NCI-H1092 (cell line): Measurements from ENCODE around the gene PCBP2.

Source experiments
- DNase-seq: peaks from one replicate; lab custom pipeline; 2025; lab: John Stamatoyannopoulos, UW

PCBP2 gene

DNA sequence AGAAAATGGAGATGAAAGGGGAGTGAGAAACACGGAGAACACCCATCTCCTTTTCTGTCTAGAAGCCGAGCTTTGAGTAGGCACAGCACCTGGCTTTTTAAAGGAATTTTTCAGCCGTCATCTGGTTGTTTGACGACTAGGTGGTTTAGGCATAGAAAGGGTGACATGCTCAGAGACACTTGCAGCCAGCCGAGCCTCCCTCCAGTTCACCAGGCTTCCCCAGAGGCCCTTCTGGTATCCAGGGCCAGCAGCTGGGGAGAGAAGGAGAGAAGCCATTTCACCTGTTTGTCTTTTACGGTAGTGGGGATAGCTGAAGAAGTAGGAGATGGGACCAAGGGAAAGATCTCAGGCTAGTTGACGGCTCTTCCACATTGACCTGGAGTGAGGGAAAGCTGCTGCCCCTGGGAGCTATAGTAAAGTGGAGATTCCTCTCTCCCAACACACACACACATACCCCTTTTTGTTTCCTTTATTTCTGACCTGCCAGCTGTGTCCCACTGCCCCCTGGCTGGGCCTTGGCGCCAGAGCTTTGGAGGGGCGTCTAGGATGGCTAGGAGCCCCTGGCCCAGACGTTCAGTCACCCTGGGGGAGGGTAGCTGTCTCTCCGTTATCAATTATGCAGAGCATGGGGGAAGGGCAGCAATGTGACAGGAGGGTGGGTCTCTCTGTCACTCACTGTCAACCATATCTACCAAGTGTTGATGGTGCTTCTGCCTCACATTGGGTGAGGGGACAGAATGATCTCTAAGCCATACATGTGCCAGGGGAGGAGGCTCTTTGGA is 41.9 kb downstream of the PCBP2 start:
- no peak for DNase-seq

DNA sequence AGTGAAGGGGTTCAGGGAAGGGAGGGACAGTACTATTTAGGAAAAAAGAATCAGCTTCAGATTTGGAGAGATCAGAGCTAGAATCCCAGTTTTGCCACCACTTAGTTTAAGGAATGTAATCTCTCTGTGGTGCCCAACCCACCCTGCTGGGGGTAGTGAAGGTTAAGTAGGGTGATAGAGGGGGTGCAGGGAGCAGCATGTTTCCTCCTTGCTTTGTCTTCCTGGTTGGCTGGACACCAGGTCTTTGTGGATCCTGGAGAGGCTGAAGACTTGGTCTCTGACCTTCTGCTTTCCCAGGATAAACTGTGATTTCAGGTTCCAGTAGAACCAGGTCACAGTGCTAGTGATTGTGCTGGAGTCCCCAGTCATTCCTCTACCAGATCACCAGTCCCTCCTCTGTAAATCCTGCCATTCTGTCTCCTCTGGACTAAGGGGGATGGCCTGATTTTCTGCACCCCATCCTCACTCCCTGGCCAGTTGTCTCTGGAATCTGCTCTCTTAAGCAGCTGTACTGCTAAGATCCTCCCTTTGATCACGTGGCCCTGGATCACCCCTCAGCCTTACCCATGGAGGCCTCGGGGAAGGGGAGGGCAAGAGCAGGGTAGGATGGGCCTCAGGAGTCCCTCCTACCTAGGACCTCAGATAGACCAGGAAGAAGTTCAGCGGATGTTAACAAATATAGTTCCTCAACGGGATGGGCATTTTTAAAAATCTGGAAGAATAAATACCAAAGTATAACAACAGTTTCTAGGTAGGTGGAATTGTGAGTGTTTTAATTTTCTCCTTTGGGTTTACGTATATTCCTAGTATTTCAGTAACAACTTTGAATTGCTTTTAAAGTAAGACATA is 44.2 kb downstream of the PCBP2 start:
- no peak for DNase-seq

DNA sequence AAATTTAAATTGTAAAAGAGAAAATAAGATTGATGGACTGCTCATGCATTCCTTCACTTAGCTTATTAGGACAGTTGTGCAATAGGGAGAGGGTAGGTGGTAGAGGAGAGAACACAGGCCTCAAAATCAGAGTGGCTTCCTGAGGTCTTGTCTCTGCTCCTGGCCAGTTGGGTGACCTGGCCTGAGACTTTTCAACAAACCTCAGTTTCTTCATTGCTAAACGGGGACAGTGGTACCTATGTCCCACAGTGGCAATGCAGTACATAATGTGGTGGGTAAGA is 44.8 kb downstream of the PCBP2 start:
- no peak for DNase-seq

DNA sequence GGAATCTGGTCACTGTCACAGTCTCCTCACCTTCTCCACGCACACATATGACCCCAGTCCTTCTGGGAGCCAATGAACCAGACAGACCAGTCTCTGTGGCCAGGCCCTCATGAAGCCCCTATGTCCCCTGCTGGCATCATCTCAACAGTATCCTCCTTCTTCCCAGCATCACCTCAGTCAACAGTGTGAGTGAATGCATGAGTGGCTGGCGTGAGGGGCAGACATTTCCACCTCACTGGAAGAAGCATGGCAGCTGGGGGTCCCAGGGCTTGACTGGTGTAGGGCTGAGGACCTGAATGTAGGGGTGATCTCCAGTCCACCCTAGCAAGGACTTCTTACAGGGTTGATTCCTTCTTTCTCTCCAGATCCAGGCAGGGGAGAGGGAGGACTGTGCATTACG is 45.6 kb downstream of the PCBP2 start:
- DNase-seq, result no peak

DNA sequence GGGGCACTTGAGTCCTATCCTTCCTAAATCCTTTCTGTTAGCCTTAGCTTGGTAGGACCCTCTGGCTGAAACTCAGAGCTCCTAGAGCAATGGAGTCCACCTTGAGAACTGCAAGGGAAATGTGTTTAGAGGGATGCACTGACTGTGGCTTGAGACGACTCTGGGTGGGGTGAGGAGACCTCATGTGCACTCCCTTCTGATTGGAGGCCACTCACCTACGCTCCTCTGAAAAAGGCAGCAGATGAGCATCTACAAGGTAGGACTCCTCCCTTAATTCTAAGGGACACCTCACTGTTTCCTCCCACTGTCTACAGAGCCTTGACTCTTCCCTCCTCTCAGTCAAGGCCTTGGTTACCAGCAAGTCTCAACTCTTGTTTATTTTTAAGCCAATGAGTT is 46.3 kb downstream of the PCBP2 start:
- no peak for DNase-seq

DNA sequence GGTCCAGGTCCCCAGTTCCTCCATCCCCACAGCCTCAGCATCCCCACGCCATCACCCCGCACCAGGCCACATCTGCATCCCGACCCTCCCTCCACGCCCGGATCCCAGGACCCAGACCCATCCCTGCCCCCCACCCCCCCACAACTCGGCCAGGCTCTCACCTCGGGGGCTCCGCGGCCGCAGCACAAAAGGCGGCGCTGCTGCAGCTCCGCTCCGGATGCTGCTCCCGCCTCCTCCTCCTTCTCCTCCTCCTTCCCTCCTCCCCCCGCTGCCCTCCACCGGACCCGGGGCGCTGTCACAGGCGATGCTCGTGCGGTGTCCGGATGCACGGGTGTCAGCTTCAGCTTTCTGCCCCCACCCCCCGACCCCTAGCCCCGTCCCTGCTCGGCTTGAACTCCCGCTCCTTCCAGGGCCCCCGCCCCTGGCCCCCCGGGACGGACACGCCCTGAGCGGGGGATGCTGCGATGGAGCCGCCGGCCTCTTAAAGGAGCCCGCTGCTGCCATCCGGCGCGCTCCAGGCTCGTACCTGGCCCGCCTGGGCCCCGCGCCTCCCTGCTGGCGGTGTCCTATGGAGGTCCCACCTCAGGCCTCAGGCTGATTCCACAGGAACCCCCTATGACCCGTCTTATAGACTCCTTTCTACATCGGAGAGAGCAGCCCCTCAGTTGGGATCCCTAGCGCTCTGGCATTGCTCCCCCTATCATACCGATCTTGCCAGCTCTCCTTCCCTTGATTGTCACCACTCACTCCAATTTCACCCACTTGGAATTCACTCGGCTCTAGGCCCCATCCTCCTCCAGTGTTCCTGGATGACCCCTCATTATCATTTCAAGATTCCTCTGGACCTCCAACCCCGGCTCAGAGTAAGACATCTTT is 47.6 kb downstream of the PCBP2 start, which contains the start of gene MAP3K12:
MAP3K12 (minus strand) TSS at position 193 of the 876 bp plus-strand sequence. CDS start 12,067 bp downstream, outside the sequence.
- DNase-seq, result no peak

DNA sequence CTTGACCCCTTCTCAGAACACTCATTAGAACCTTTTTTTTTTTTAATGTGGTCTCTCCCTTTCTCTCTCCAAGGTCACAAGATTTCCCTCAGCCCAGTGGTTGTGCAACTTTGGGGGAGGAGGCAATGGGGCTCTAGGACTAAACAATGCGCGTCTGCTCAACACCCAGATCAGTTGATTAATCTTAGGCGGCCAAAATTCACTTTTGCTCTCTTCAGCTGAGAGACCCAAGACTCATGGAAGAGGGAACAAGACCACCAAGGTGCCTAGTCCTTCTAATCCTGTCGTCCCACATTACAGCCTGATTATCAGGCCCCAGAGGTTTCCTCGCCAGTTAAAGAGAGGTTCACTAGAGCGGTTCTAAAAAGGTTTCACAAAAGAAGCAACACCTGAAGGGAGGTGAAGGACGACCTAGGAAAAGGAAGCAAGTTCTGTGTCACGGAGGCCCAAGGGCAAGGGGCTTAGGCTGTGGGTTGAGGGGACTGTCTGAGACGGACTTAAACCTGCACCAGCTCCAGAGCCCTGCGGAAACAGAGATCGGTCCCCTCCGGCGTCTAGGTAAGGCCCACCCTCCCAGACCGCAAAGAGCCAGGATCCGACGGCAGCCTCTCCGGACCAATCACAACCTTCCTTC is 48.4 kb downstream of the PCBP2 start:
- no peak for DNase-seq

DNA sequence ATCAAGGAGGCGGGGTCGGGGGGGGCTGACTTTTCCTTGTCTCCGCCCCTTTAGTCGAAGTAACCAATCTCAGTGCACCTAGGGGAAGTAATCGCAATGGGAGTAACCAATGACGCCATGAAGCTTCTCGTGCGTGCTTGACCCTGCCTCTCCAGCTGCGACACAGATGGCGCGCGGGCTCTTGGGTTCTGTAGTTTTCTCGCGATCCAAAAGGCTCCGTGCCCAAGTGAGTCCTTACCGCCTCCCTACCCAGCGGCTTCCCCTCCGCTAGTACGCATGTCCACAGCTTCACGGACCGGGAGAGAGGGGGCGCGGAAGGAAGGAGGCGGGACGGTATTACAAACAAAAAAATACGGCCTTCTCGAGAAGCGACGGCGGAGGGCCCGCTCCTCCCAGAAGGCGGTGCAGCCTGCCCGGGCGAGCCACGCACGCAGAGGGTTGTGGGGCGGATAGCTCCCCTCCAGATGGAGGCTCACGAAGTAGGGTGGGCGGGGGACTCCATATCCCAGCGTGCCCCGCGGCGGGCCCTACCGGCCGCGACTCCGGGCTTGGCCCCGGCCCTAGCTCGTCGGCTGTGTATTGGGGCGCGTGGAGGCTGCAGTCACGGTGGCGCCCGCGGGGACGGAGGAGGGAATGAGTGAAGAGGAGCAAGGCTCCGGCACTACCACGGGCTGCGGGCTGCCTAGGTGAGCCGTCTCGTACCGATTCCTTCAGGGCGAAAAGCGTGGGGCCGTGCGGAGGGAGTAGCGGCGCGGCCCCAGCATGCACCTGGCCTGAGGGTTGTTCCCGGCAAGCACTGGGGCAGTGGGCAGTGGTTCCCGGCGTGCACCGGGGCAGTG is 49.1 kb downstream of the PCBP2 start, which contains the start of gene TARBP2:
TARBP2 (plus strand) TSS at position 508 of the 839 bp plus-strand sequence; CDS start at position 634, 126 bp downstream.
- peak; percentile 98 for DNase-seq

DNA sequence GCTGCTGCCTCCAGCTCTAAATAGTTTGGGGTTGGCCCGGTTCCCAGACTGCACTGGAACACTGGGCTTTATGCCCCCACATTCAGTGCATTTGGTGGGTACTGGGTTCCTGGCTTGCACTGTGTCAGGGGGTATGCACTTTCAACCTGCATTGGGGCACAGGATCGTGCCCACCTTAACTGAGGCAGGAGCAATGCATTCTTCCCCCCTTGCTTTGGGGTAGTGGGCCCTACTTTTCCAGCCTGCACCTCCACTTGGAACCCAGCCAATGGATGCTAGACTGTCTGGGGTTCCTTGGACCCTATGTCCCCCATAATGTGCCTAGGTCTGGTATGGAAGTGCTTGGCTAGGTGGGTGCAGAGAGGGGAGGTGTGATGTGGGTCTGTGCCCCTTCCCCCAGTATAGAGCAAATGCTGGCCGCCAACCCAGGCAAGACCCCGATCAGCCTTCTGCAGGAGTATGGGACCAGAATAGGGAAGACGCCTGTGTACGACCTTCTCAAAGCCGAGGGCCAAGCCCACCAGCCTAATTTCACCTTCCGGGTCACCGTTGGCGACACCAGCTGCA is 49.8 kb downstream of the PCBP2 start:
- DNase-seq, result no peak

DNA sequence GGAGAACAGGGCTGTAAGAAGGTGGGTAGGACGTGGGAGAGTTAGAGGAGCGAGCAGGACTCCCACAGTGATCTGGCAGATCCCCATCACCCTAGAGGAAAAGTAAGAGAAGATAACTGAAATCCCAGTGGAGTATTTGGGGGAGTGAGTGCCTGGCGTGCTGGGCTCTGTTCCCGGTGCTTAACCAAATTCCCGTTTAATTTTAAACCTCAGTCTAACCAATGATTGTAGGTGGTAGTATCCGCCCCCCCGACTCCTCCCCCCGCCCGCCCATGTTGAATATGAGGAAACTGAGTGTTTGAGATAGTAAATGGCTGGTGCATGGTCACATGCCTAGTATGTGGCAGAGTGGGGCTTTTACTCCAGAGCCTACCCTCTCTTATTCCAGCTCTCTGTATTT is 50.4 kb downstream of the PCBP2 start:
- DNase-seq, result no peak

DNA sequence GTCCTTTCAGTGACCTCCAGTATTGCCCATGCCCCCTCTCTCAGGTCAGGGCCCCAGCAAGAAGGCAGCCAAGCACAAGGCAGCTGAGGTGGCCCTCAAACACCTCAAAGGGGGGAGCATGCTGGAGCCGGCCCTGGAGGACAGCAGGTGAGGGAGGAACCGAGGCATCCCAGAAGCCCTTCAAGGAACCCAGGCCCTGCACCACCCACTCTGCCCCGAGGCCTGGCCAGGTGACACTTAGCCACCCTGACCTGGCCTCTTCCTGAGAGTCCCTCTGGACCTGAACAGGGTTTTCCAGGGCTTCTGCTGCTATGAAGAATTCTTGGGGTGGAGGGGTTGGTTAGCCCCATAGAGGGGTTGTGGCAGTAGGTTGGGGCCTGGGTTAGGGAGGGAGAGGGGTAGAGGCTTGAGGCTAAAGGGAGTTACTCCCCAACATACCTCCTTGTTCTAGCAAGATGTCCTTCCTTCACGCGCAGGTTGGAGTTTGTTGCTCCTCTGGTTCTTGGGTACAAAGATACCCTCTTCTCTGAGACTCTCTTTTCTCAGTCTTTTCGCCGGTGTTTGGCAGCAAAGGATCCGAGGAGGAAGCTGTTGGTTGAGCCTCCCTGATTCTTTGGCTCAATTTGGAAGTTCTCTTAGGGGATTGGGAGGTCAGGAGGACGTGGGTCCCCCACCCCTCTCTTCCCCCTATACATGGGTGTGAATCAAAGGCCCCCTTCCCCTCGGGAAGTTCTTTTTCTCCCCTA is 51.3 kb downstream of the PCBP2 start:
- no peak for DNase-seq

DNA sequence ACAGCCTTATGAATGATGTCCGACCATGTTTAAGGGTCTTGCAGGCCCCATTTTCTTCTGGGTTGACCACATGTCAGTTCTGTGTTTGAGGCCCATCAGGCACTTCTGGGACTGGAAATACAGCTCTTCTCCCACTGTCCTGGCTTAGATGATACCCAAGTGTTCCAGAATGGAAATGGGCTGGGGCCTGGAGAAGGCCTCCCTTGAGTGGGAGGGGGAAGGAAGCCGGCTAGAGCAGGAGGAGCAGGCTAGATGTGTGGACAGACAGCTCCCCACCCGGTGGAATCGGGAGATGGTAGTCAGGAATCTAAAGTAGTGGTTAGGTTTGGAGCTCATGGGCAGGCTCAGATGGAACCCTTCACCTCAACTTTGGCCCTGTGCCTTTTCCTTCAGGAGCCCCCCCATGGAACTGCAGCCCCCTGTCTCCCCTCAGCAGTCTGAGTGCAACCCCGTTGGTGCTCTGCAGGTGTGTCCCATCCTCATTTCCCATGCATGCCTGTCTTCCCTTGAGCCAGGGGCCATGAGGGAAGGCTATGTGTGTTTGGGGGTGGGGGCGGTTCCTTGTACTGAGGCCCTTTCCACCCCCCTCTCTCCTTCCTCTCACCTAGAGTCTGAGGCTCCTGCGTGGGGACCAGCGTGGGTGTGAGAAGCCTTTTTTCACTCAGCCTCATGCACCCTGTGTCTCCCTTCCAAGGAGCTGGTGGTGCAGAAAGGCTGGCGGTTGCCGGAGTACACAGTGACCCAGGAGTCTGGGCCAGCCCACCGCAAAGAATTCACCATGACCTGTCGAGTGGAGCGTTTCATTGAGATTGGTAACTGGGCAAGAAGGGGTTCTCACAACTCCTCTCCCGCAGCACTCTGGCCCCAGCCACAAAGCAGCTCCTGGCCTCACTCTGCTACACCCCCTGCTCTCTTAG is 52.4 kb downstream of the PCBP2 start:
- DNase-seq, result no peak

DNA sequence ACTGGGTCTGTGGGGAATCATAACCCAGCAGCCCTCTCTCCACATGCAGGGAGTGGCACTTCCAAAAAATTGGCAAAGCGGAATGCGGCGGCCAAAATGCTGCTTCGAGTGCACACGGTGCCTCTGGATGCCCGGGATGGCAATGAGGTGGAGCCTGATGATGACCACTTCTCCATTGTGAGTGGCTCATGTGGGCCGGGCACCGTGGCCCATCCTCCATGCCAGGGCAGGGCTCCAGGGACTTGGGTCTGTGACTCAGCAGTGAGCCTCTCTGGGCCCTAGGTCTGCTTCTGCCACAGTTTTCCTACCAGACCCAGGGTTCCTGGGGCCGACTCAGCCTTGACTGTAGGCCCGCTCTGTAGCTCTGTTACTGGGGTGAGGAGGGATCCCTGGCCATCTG is 53.2 kb downstream of the PCBP2 start:
- no peak for DNase-seq

DNA sequence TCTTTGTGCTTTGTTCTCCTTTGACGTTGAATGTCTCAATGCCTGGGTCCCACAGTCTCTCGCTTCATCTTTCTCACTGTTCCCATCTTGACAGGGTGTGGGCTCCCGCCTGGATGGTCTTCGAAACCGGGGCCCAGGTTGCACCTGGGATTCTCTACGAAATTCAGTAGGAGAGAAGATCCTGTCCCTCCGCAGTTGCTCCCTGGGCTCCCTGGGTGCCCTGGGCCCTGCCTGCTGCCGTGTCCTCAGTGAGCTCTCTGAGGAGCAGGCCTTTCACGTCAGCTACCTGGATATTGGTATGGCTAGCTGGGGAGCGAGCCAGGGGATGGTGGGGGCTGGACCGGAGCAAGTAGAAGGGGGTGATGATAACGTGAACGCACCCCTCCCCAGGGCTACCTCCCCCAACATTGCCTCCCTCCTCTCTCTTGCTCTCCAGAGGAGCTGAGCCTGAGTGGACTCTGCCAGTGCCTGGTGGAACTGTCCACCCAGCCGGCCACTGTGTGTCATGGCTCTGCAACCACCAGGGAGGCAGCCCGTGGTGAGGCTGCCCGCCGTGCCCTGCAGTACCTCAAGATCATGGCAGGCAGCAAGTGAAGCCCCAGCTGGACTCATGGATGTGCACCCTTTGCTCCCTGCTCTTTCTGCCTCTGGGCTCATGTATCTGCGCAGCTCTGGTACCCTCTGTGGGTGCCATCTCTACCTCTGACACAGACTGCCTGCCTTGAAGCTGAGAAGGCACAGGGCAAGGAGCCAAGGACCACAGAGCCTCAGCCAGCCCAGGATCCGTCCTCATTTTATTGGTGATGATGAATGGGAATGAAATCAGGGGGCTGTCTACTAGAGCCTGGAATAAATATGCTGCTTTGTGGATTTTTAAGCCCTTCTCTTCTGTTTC is 53.9 kb downstream of the PCBP2 start:
- DNase-seq, result no peak

DNA sequence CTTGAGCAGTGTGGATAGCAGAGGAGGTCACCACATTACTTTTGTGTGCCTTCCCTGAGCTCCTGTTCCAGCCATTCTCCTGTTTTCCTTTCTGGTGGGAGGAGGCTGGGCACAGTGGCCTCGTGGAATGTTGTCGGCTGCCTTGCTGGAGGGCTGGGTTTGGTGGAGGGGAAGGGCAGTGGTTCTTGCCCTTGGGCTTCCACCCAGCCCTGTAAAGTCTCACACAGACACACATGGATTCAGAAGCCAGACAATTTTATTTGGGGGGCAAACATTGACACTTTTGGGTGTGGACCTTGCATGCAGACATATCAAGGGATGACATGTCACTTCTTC is 54.5 kb downstream of the PCBP2 start:
- no peak for DNase-seq

DNA sequence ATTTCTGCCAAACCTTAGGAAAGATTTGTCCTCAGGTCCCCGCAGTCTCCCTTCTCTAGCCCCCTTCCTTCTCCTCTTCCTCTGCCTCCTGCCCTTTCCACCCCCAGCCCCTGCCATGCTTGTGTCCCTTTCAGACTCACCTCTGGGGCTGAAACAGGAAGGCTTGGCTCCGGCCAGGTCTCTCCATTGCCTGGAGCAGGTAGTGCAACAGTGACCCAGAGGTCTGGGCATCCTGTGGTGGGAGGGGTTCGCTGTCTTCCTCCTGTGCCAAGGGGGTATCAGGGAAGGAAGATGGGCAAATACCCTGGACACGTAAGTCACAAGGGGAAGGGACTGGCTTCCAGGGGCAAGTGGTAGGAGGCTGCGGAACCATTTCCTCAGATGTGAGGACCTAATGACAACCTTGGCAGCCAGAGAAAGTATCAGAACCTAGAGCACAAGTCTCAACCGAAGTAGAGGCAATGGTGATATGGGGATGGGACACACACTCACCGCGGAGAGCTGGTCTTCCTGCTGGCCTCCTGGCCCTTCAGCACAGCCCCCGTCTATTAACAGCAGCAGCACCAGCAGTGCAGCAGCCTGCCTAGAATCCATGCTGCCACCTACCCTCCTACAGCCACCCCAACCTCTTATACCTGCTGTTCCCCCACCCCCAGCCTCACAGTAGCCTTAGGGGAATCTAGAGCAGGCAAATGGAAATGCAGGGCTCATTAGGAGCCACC is 55.1 kb downstream of the PCBP2 start, which contains the start of gene NPFF:
NPFF (minus strand) TSS at position 604 of the 722 bp plus-strand sequence; CDS start at position 594, 10 bp downstream.
- DNase-seq, result no peak

DNA sequence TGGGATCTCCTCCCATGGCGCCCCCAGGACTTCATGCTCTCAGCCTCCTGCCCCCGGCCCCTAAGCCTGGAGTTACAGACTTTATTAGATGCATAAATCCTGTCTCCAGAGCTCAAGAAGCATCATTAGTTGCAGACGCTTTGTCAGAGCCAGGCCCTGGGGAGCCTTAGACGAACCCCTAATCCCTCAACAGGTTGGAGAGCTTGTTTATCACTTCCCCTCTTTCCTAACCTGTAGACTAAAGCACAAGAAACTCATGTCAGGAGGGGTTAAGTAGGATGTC is 55.6 kb downstream of the PCBP2 start:
- DNase-seq, result no peak
